ENCODE measurements around the gene KIF3C.

Gene KIF3C

GRCh38 chr2:26010943-26011342 is 28.6 kb upstream of the KIF3C start:
- in situ Hi-C loops (cut with MboI; ENCODE audit: low pct_unique_long_range_greater_than_20kb, low sequenced_read_pairs, unreplicated experiment) = no loop called here
- DNase-seq (ENCODE audit: low spot score) = no peak
- TF ChIP-seq CTCF (IDR thresholded peaks at IDR 0.05; ENCODE audit: extremely low read depth, insufficient read depth, missing control alignments) = no peak

DNA sequence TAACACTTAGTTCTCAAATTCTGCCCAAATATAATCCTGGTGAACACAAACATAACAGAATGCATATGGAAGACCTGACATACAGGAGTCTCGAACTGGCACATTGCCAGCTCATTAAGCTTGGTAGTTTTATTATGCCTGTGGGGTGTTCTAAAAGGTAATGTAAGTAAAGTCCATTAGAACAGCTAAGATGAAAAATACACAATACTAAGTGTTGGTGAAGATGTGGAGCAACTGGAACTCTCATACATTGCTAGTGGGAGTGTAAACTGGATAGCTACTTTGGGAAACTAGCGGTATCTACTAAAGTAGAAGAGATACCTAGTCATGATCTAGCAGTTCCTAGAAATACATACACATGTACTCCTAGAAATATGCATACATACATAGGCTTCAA is 27.3 kb upstream of the KIF3C start:
- in situ Hi-C loops (cut with MboI; ENCODE audit: low pct_unique_long_range_greater_than_20kb, low sequenced_read_pairs, unreplicated experiment) = no loop called here
- TF ChIP-seq CTCF (IDR thresholded peaks at IDR 0.05; ENCODE audit: extremely low read depth, insufficient read depth, missing control alignments) = no peak
- no peak for DNase-seq (ENCODE audit: low spot score)

DNA sequence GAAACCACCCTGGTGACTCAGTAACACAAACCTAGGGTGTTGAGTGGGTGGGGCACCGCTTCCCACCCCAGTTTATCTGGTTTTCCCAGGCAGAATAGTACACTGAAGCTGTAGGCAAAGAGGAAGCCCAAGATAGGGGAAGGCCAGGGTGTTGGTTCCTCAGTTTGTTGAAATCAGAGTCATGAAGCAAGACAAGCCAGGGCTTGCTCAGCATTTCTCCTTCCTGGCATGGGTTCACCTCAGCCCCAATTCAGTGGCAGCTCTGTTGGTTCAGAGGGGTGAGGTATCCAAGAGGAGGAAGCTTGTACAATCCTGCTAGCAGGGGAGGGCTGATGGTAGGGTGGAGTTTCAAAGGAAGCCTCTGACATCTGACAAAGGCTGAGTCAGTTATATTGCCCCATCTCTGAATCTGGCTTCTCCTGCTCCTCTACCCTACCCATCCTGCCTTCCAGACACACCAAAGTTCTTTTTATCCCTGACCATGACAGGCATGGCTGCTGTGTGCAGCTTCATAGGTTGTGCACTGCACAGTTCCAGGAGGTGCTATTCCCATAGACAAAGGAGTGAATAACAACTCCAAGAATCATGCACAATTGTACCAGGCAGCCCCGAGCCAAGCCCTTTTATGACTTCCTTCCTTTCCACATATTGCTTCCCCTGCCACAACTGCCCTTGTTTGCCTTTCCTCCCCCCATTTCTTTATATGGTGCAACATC is 26.7 kb upstream of the KIF3C start:
- no peak for DNase-seq (ENCODE audit: low spot score)
- TF ChIP-seq CTCF (IDR thresholded peaks at IDR 0.05; ENCODE audit: extremely low read depth, insufficient read depth, missing control alignments) = no peak
- in situ Hi-C loops (cut with MboI; ENCODE audit: low pct_unique_long_range_greater_than_20kb, low sequenced_read_pairs, unreplicated experiment) = no loop called here

GRCh38 chr2:26008095-26008494 is 25.8 kb upstream of the KIF3C start:
- in situ Hi-C loops (cut with MboI; ENCODE audit: low pct_unique_long_range_greater_than_20kb, low sequenced_read_pairs, unreplicated experiment) = no loop called here
- TF ChIP-seq CTCF (IDR thresholded peaks at IDR 0.05; ENCODE audit: extremely low read depth, insufficient read depth, missing control alignments) = no peak
- DNase-seq (ENCODE audit: low spot score) = no peak

GRCh38 chr2:26002632-26003310 is 20.5 kb upstream of the KIF3C start:
- no peak for DNase-seq (ENCODE audit: low spot score)
- TF ChIP-seq CTCF (IDR thresholded peaks at IDR 0.05; ENCODE audit: extremely low read depth, insufficient read depth, missing control alignments) = no peak
- in situ Hi-C loops (cut with MboI; ENCODE audit: low pct_unique_long_range_greater_than_20kb, low sequenced_read_pairs, unreplicated experiment) = no loop called here

DNA sequence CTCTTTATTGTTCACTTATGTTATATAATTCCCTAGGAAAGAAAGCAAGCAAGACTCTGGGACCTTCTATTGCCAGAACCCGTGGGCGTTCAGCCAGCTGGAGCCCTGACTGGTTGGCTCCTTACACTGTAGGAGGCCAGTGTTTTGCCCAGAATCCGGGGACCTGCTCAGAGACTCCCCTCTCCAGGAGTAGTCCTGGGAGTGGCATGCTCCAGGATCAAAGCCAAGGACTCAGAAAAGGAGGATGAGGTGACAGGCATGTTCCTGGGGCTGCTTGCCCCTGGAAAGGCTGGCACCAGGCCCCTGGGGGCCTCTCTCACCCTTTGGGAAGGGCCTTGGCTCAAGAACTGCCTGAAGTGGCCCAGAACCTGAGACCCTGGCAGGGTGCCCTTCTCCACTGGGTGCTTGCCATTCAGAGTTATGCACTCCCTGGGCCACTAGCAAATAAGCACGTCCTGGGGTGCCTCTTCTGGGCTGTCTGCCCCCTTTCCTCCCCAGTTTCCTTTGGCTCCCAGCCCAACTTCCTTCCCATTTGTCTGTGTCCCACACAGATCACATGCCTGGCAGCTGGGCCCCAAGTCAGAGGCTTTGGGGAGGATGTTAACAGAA is 19.6 kb upstream of the KIF3C start:
- no peak for TF ChIP-seq CTCF (IDR thresholded peaks at IDR 0.05; ENCODE audit: extremely low read depth, insufficient read depth, missing control alignments)
- no peak for DNase-seq (ENCODE audit: low spot score)
- in situ Hi-C loops (cut with MboI; ENCODE audit: low pct_unique_long_range_greater_than_20kb, low sequenced_read_pairs, unreplicated experiment) = no loop called here

Data from GM13977 (cell line).